ENCODE results near the gene TWNK. TPM values are rescaled to one million over a fixed set of nuclear protein-coding genes. Genes with fewer than 3 reads are reported as not detected.

Gene TWNK
- total and polyA plus RNA-seq, 2 donors (not counting 3 experiments of a cell fraction or from before 2014, with no cell fraction given), result 5.6 to 10.9 TPM

- ChIA-PET CTCF (interaction anchor here (2.2 kb wide), 1 partner anchor 9 kb away, joined by 7 read pairs; no protein-coding TSS in a partner anchor), POLR2A (no interaction called here)
- Histone ChIP-seq H3K79me2 (ENCODE audit: control insufficient read depth, insufficient read depth, low read length) (no peaks in the 10 kb centered on the region), H3K27ac (ENCODE audit: insufficient read depth, low read depth, low read length) (no peak overlapping the region), H3K9me1 (replicated peaks; ENCODE audit: control insufficient read depth, extremely low read depth, insufficient read depth, low read length) (no peaks in the 10 kb centered on the region), H3K9me3 (replicated peaks; ENCODE audit: control insufficient read depth, insufficient read depth, low read length) (no peaks in the 10 kb centered on the region), H2AFZ (ENCODE audit: low read depth, low read length) (no peak overlapping the region), H3K27me3 (ENCODE audit: control insufficient read depth in 2 of 2, insufficient read depth in 2 of 2, low read length in 2 of 2) (peaks cover 0 to 2% of the 10 kb centered on the region in 2 experiments), H3K36me3 (ENCODE audit: control insufficient read depth in 2 of 2, extremely low read depth in 1 of 2, insufficient read depth in 2 of 2, low read length in 2 of 2) (no peaks in the 10 kb centered on the region), H3K4me1 (ENCODE audit: control insufficient read depth, extremely low read depth, insufficient read depth, low read length) (no peaks in the 10 kb centered on the region), H3K4me2 (ENCODE audit: insufficient read depth, low read length) (no peak overlapping the region), H4K20me1 (replicated peaks; ENCODE audit: control insufficient read depth, extremely low read depth, insufficient read depth, low read length) (no peaks in the 10 kb centered on the region), H3K9ac (replicated peaks; ENCODE audit: extremely low read depth, insufficient read depth, low read length) (no peak overlapping the region), H3K4me3 (replicated peaks in 1 of 3; ENCODE audit: insufficient read depth in 1 of 3, low read depth in 1 of 3, low read length in 3 of 3) (no peak overlapping the region)
- DNase-seq (ENCODE audit: low read depth, low spot score) (no peak), FAIRE-seq (no peak)
- dilution Hi-C loops (cut with MboI; ENCODE audit: extremely low pct_ligation_motif_present, low sequenced_read_pairs) (no loop called here), intact Hi-C loops (cut with micrococcal nuclease) (no loop called here)
- no peak for TF ChIP-seq EZH2 (IDR thresholded peaks at IDR 0.05; ENCODE audit: borderline replicate concordance, low read depth, low read length, severe bottlenecking)
- TF ChIP-seq, protein P1, sequence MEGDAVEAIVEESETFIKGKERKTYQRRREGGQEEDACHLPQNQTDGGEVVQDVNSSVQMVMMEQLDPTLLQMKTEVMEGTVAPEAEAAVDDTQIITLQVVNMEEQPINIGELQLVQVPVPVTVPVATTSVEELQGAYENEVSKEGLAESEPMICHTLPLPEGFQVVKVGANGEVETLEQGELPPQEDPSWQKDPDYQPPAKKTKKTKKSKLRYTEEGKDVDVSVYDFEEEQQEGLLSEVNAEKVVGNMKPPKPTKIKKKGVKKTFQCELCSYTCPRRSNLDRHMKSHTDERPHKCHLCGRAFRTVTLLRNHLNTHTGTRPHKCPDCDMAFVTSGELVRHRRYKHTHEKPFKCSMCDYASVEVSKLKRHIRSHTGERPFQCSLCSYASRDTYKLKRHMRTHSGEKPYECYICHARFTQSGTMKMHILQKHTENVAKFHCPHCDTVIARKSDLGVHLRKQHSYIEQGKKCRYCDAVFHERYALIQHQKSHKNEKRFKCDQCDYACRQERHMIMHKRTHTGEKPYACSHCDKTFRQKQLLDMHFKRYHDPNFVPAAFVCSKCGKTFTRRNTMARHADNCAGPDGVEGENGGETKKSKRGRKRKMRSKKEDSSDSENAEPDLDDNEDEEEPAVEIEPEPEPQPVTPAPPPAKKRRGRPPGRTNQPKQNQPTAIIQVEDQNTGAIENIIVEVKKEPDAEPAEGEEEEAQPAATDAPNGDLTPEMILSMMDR (IDR thresholded peaks at IDR 0.05; ENCODE audit: extremely low read depth in 1 of 2, insufficient read depth in 1 of 2, low read depth in 1 of 2, low read length in 2 of 2), result no peak
- no peak for TF ChIP-seq MAX (IDR thresholded peaks at IDR 0.05; ENCODE audit: insufficient read depth, insufficient read length)
- no peak for TF ChIP-seq FOS (IDR thresholded peaks at IDR 0.05; ENCODE audit: borderline replicate concordance, insufficient read depth, low read length)
- no peak for TF ChIP-seq JUN (IDR thresholded peaks at IDR 0.05; ENCODE audit: borderline replicate concordance, insufficient read depth, insufficient read length, low read depth)
- TF ChIP-seq GATA2 (IDR thresholded peaks at IDR 0.05; ENCODE audit: insufficient read depth, insufficient read length, low read depth, low read length), result no peak
- TF ChIP-seq MYC (IDR thresholded peaks at IDR 0.05; ENCODE audit: low read depth, low read length), result no peak
- no peak for TF ChIP-seq POLR2AphosphoS5 (IDR thresholded peaks at IDR 0.05; ENCODE audit: insufficient read depth, low read depth, low read length)
- TF ChIP-seq POLR2A (IDR thresholded peaks at IDR 0.05; ENCODE audit: low read depth, low read length), result no peak
- no TSS peak for BruUV-seq (replicated peaks)
Measured at GRCh38 chr10:101022967-101023705, 35.8 kb downstream of the TWNK start.
